ENCODE measurements around the gene AIFM2. TPM values are rescaled to one million over a fixed set of nuclear protein-coding genes. Genes with fewer than 3 reads are reported as not detected.

The AIFM2 gene
- total and polyA plus RNA-seq, 2 of the 13 experiments (the other 11 are each of a cell fraction or from before 2014, with no cell fraction given) = 20.3 to 29.5 TPM

DNA sequence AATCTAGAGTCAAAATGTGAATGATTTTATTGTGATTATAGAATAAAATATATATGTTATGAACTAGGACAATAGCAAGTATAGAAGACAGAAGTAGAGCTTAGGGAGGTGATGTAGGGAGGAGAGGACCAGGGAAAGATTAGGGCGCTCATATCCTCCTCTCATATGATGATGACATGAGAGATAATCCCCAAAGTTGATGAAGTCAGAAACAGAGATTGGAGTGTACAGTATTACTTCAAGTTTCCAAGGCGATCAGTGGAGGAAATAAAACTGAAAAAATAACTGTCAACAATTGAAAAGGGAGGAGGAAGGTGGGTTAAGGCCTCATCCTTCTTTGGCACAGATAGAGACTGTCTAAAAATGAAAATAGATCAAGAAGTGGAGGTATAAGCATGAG is 65.0 kb downstream of the AIFM2 start:
- FAIRE-seq (no peak), ATAC-seq (no peak), DNase-seq (ENCODE audit: low spot score) (no peak)
- POLR2A ChIA-PET = no interaction called here
- no peak overlapping the region for H3K27ac ChIP-seq (ENCODE audit: extremely low read length, insufficient read depth, low read length)
- no peak overlapping the region for H2AFZ ChIP-seq (ENCODE audit: low read length)
- H3K27me3 ChIP-seq (ENCODE audit: control insufficient read depth in 1 of 2, insufficient read depth in 2 of 2, low read length in 2 of 2) = no peaks in the 10 kb centered on the region
- peaks cover 2% of the 10 kb centered on the region for H3K79me2 ChIP-seq (ENCODE audit: insufficient read depth, low read length)
- H3K4me1 ChIP-seq (ENCODE audit: insufficient read depth, low read length) = no peaks in the 10 kb centered on the region
- no peaks in the 10 kb centered on the region; a peak in 2 of 5 replicates for H3K36me3 ChIP-seq (replicated peaks in 1 of 2; ENCODE audit: control insufficient read depth in 1 of 2, insufficient read depth in 2 of 2, low read length in 2 of 2)
- no peak overlapping the region for H3K4me3 ChIP-seq (replicated peaks in 1 of 3; ENCODE audit: insufficient read depth in 1 of 3, low read depth in 2 of 3, low read length in 3 of 3)
- BruUV-seq (replicated peaks) = no TSS peak
- no peak for TF ChIP-seq ZFP62 (CRISPR knock-in tag; IDR thresholded peaks at IDR 0.05)
- TF ChIP-seq ZBTB8A (CRISPR knock-in tag; IDR thresholded peaks at IDR 0.05; ENCODE audit: borderline replicate concordance, low read depth) = no peak
- TF ChIP-seq, protein P1, sequence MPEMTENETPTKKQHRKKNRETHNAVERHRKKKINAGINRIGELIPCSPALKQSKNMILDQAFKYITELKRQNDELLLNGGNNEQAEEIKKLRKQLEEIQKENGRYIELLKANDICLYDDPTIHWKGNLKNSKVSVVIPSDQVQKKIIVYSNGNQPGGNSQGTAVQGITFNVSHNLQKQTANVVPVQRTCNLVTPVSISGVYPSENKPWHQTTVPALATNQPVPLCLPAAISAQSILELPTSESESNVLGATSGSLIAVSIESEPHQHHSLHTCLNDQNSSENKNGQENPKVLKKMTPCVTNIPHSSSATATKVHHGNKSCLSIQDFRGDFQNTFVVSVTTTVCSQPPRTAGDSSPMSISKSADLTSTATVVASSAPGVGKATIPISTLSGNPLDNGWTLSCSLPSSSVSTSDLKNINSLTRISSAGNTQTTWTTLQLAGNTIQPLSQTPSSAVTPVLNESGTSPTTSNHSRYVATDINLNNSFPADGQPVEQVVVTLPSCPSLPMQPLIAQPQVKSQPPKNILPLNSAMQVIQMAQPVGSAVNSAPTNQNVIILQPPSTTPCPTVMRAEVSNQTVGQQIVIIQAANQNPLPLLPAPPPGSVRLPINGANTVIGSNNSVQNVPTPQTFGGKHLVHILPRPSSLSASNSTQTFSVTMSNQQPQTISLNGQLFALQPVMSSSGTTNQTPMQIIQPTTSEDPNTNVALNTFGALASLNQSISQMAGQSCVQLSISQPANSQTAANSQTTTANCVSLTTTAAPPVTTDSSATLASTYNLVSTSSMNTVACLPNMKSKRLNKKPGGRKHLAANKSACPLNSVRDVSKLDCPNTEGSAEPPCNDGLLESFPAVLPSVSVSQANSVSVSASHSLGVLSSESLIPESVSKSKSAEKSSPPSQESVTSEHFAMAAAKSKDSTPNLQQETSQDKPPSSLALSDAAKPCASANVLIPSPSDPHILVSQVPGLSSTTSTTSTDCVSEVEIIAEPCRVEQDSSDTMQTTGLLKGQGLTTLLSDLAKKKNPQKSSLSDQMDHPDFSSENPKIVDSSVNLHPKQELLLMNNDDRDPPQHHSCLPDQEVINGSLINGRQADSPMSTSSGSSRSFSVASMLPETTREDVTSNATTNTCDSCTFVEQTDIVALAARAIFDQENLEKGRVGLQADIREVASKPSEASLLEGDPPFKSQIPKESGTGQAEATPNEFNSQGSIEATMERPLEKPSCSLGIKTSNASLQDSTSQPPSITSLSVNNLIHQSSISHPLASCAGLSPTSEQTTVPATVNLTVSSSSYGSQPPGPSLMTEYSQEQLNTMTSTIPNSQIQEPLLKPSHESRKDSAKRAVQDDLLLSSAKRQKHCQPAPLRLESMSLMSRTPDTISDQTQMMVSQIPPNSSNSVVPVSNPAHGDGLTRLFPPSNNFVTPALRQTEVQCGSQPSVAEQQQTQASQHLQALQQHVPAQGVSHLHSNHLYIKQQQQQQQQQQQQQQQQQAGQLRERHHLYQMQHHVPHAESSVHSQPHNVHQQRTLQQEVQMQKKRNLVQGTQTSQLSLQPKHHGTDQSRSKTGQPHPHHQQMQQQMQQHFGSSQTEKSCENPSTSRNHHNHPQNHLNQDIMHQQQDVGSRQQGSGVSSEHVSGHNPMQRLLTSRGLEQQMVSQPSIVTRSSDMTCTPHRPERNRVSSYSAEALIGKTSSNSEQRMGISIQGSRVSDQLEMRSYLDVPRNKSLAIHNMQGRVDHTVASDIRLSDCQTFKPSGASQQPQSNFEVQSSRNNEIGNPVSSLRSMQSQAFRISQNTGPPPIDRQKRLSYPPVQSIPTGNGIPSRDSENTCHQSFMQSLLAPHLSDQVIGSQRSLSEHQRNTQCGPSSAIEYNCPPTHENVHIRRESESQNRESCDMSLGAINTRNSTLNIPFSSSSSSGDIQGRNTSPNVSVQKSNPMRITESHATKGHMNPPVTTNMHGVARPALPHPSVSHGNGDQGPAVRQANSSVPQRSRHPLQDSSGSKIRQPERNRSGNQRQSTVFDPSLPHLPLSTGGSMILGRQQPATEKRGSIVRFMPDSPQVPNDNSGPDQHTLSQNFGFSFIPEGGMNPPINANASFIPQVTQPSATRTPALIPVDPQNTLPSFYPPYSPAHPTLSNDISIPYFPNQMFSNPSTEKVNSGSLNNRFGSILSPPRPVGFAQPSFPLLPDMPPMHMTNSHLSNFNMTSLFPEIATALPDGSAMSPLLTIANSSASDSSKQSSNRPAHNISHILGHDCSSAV (CRISPR knock-in tag; IDR thresholded peaks at IDR 0.05; ENCODE audit: borderline replicate concordance) = no peak
- TF ChIP-seq THYN1 (CRISPR knock-in tag; IDR thresholded peaks at IDR 0.05; ENCODE audit: borderline replicate concordance, low read depth) = no peak
- no peak for TF ChIP-seq TEAD2 (CRISPR knock-in tag; IDR thresholded peaks at IDR 0.05)
- no peak for TF ChIP-seq ZNF143 (CRISPR knock-in tag; IDR thresholded peaks at IDR 0.05)
- TF ChIP-seq GPN1 (CRISPR knock-in tag; IDR thresholded peaks at IDR 0.05; ENCODE audit: borderline replicate concordance) = no peak
- TF ChIP-seq DPF2 (CRISPR knock-in tag; IDR thresholded peaks at IDR 0.05; ENCODE audit: borderline replicate concordance, low read depth) = no peak
- no peak for TF ChIP-seq FOSL1 (CRISPR knock-in tag; IDR thresholded peaks at IDR 0.05; ENCODE audit: borderline replicate concordance)
- no peak for TF ChIP-seq ZNF12 (CRISPR knock-in tag; IDR thresholded peaks at IDR 0.05)
- WGBS (ENCODE audit: low lambda C conversion rate) = 94% methylated on average over 2 of the region's 2 CpGs
- intact Hi-C loops (cut with micrococcal nuclease; ENCODE audit: unreplicated experiment) (no loop called here), in situ Hi-C loops (cut with HindIII; ENCODE audit: extremely low pct_ligation_motif_present, low pct_unique_long_range_greater_than_20kb) (no loop called here)
- no peaks in the 10 kb centered on the region for H4K20me1 ChIP-seq (ENCODE audit: insufficient read depth, low read length)
- H3K9me3 ChIP-seq (ENCODE audit: low read length) = no peaks in the 10 kb centered on the region
- CTCF ChIA-PET (ENCODE audit: low intra/inter-chr PET ratio, low total read pairs) = no interaction called here
- H3K9ac ChIP-seq (ENCODE audit: insufficient read depth, low read depth, low read length) = no peak overlapping the region
- H3K4me2 ChIP-seq (ENCODE audit: low read depth, low read length) = no peak overlapping the region

Data from HepG2 (cell line).